LNCaP clone FGC (cell line): ENCODE measurements around the gene USP36.
"Not testable (repeated sequence)": the region's sequence is repeated elsewhere in the genome, so short reads cannot be mapped to it uniquely, and the experiment has no call there.

Experiments used
- DNase-seq: peaks from one replicate; pipeline ENCODE4 v3.0.0-alpha.2; 2011; ENCODE audit warnings: low read depth
- H3K4me3 ChIP-seq: 2 replicates; pipeline ENCODE4 v1.5.1; 2011; ENCODE audit warnings: mild to moderate bottlenecking, low read depth, low read length, control low read depth
- TF ChIP-seq, protein P1 (sequence below): IDR thresholded peaks from 2 replicates; pipeline ENCODE4 v1.5.1; 2012; ENCODE audit warnings: mild to moderate bottlenecking; ENCODE audit not compliant: control insufficient read depth, insufficient read depth; ENCODE audit errors: extremely low read depth

Gene USP36

DNA sequence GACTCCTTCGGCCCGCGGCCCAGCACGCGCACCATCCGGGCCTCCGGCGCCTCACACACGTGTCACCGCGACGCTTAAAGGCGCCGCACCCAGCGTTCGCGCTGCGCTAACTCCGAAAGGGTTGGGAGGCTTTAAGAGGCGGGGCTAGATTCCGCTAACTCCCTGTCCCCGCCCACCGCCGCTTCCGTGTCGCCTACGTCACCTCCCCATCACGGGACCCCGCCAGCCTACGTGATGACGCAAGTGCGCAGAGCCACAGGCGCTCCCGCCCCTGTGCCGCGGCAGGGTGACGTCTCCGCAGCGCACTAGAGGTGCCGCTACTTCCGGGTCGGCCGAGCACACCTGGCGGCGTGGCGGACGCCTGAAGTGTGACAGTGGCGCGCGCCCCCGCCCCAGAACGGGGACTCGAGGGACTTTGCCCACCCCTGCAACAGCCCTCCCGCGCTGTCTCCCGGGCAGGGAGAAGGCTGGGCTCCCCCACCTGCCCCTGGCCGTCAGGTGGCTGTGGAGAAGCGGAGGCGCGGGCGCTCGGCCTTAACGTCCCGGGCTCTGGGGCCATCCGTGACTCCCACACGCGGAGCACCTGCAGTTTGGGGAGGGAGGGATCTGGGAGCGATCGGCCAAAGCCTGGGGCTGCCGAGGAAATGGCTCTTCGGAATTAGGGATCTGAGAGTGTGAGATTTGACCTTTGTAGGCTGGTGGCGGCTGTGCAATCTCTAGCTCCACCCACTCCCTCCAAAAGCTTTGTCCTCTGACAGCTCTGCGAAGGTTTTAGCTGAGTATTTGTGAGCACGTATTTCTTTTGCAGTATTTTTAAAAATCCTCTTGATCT is at the start of gene USP36:
Gene USP36, minus strand, starts transcription at position 35 of the 832 bp plus-strand sequence. CDS start 4,451 bp downstream, outside the sequence.
- TF ChIP-seq, protein P1, sequence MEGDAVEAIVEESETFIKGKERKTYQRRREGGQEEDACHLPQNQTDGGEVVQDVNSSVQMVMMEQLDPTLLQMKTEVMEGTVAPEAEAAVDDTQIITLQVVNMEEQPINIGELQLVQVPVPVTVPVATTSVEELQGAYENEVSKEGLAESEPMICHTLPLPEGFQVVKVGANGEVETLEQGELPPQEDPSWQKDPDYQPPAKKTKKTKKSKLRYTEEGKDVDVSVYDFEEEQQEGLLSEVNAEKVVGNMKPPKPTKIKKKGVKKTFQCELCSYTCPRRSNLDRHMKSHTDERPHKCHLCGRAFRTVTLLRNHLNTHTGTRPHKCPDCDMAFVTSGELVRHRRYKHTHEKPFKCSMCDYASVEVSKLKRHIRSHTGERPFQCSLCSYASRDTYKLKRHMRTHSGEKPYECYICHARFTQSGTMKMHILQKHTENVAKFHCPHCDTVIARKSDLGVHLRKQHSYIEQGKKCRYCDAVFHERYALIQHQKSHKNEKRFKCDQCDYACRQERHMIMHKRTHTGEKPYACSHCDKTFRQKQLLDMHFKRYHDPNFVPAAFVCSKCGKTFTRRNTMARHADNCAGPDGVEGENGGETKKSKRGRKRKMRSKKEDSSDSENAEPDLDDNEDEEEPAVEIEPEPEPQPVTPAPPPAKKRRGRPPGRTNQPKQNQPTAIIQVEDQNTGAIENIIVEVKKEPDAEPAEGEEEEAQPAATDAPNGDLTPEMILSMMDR, result no peak
- H3K4me3 ChIP-seq, result peak within 1 kb of the TSS; percentile 84
- peak; percentile 98 for DNase-seq

DNA sequence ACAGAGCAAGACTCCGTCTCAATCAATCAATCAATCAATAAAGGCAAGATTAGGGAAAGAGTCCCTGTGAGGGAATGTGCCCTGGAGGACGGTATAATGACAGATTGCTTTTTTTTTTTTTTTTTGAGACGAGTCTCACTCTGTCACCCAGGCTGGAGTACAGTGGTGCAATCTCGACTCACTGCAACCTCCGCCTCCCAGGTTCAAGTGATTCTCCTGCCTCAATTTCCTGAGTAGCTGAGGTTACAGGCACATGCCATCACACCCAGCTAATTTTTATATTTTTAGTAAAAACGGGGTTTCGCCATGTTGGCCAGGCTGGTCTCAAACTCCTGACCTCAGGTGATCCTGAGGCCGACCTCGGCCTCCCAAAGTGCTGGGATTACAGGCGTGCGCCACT is 49.5 kb upstream of the USP36 start:
- not testable (repeated sequence) for H3K4me3 ChIP-seq, DNase-seq

DNA sequence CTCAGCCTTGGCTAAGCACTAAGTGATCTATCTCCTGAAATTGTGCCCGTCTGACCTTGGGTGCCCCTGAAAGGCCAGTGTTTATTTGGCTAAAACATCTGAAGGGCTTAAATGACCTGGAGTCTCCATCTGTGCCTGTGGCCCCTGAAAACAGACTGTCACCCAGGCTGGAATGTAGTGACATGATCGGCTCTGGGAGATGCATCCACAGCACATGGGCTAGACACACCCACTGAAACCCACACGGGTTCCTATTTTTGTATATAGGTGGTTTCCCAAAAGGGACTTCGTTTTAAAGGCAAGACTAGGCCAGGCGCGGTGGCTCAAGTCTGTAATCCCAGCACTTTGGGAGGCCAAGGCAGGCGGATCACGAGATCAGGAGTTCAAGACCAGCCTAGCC is 48.9 kb upstream of the USP36 start:
- TF ChIP-seq, protein P1, result no peak
- no peak overlapping the region for H3K4me3 ChIP-seq
- DNase-seq, result no peak

DNA sequence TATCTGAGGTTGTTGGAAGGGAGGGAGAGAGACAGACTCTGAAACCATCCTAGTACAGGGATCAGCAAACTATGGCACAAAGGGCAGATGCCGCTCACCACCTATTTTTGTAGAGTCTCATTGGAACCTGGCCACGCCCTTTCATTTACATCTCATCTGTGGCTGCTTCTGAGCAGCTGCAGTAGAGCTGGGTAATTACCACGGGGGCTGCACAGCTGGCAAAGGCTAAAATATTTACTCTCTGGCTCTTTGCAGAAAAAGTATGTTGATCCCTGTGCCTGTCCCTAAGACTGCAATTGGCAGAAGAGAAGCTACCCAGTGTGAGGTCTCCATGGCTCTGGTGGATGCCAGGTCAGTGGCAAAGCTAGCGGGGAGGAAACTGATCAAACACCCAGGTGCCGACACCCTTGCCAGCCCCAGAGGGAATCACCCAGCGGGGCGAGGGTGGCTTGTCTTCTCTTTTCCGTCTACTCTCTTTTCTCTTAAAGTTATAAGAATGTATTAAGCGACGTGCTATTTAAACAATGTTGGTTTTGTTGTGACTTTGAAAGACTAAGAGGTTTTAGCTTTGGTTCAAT is 48.4 kb upstream of the USP36 start:
- TF ChIP-seq, protein P1, result no peak
- no peak overlapping the region for H3K4me3 ChIP-seq
- DNase-seq, result no peak

DNA sequence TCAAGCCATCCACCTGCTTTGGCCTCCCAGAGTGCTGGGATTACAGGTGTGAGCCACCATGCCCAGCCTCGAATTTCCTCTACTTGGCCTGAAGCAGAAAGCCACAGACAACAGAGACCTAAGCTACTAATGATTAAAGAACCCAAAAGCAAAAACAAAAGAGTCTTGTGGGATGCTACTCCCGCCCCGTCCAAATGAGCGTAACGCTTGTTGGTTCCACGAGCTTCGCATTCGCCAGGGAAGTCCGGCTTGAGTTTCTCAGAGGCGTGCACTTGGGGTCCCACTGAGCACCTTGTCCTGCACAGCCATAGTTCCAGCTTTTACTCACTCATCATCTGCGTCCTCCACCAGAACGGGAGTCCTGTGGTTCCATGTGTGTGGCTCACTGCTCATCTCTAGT is 46.3 kb upstream of the USP36 start:
- TF ChIP-seq, protein P1, result no peak

DNA sequence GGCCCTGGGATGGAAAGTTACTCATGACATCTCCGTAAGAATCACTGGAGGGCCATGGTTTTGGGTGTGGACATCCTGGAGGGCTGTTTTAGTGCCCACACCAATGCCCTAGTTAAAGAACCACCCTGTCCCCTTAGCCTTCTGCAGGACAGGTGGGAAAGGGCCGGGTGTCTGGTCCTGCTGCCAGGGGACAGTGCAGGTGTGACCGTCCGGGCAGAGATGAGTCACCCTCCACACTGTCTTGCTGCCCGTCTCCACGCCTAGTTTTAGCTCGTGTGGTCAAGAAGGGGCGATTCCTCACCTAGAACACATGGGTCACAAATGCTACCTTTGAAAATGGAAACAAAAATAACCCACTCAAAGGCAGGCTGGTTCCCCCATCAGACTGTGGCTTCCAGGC is 45.3 kb upstream of the USP36 start:
- TF ChIP-seq, protein P1, result no peak
- no peak overlapping the region for H3K4me3 ChIP-seq
- no peak for DNase-seq

More for the DNA sequence above, 46.3 kb upstream of the USP36 start:
- H3K4me3 ChIP-seq, result no peak overlapping the region
- DNase-seq, result no peak

DNA sequence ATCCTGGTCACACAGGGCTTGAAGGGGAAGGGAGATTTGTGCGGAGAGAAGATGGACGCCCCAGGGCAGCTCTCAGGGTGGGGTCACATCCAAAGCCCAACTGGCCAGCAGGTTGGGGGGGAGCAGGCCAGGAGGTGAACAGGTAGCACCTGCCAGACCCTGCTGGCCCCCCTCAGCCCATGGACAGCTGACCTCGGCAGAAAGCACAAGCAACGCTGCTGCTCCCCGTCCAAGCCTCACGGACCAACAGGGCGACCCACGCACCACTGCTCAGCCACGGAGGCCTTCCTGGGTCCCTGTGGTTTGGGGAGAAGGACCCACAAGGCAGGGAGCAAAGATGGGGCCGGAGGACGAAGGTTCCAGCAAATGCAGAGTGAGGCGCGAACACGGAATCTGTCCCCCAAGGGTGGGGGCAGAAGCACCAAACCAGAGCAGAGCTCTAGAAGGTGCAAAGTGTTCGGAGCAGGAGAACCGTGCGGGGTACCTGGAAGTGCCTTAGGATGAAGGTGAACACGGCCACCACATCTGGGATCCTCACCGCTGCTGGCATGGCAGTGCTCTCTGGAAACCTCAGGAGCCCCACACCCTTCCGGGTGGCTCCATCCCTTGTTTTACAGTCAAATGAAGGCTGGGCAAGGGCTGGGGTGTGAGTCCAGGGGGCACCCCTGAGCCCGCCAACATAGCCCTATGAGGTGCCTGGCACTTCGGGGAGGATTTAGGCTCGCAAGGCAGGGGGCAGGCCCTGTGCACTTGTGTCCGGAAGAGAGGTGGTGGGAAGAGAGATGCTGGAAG is 44.5 kb upstream of the USP36 start:
- TF ChIP-seq, protein P1, result no peak
- no peak for DNase-seq
- no peak overlapping the region for H3K4me3 ChIP-seq
